Natural killer cell (primary cell): Measurements from ENCODE around the gene KRT76. TPM values are rescaled to one million over a fixed set of nuclear protein-coding genes. Genes with fewer than 3 reads are reported as not detected.

Experiments
- ATAC-seq, 3 donors: fragments of 150-1000 bp in 2 of 3; fragments of 200-7000 bp in 1 of 3; cut with Tn5 transposase; 1 replicate in 1 of 3; 2 replicates in 2 of 3; pipeline ENCODE4 v1.10.0; 2021; ENCODE audit warnings: mild to moderate bottlenecking in 2 of 3, moderate library complexity in 2 of 3
- DNase-seq, 2 donors: peaks; one replicate each; pipeline versions ENCODE4 v3.0.0 to v3.0.0-alpha.2; 2013 to 2021; ENCODE audit warnings: mixed read lengths in 1 of 2
- H3K27ac ChIP-seq: one replicate; pipeline ENCODE4 v1.5.1; 2013; ENCODE audit warnings: mild to moderate bottlenecking, low read length
- H3K27me3 ChIP-seq: one replicate; pipeline ENCODE4 v1.6.1; 2013; ENCODE audit warnings: low read length; ENCODE audit not compliant: control insufficient read depth, insufficient read depth
- H3K36me3 ChIP-seq: one replicate; pipeline ENCODE4 v1.6.1; 2013; ENCODE audit warnings: low read length; ENCODE audit not compliant: control insufficient read depth, insufficient read depth
- H3K4me1 ChIP-seq: one replicate; pipeline ENCODE4 v1.6.1; 2013; ENCODE audit warnings: low read length; ENCODE audit not compliant: control insufficient read depth, insufficient read depth
- H3K4me3 ChIP-seq: one replicate; pipeline ENCODE4 v1.5.1; 2013; ENCODE audit warnings: low read length
- H3K9me3 ChIP-seq: one replicate; pipeline ENCODE4 v1.6.1; 2013; ENCODE audit warnings: low read length; ENCODE audit not compliant: control insufficient read depth, insufficient read depth
- H3K27ac Mint-ChIP-seq, 2 donors: one replicate each; pipeline ENCODE4 v1.8.0; 2022; ENCODE audit warnings: mild to moderate bottlenecking in 2 of 2, mixed read lengths in 2 of 2, moderate library complexity in 1 of 2
- H3K27me3 Mint-ChIP-seq, 2 donors: one replicate each; pipeline ENCODE4 v1.8.0; 2022; ENCODE audit warnings: low read depth in 2 of 2, mixed read lengths in 2 of 2
- H3K36me3 Mint-ChIP-seq: one replicate; pipeline ENCODE4 v1.8.0; 2022; ENCODE audit warnings: mixed read lengths
- H3K4me1 Mint-ChIP-seq, 2 donors: one replicate each; pipeline ENCODE4 v1.8.0; 2022; ENCODE audit warnings: mixed read lengths in 2 of 2
- H3K4me3 Mint-ChIP-seq: one replicate; pipeline ENCODE4 v1.8.0; 2022; ENCODE audit warnings: mild to moderate bottlenecking, moderate library complexity, mixed read lengths
- H3K9me3 Mint-ChIP-seq, 2 donors: one replicate each; pipeline ENCODE4 v1.8.0; 2022; ENCODE audit warnings: mixed read lengths in 2 of 2
- CTCF ChIP-seq: fragments of 200-600 bp; IDR thresholded peaks from one replicate; pipeline ENCODE4 v1.8.0; 2022; ENCODE audit warnings: antibody characterized with exemption
- whole genome bisulfite sequencing: methylation state at CpG from one replicate; pipeline ENCODE4 v1.1.7; 2013; ENCODE audit warnings: missing lambda C conversion rate; ENCODE audit not compliant: insufficient coverage; 5-methylcytosine and 5-hydroxymethylcytosine counted together
- intact Hi-C: fragments of 100-400 bp; cut with micrococcal nuclease; formaldehyde crosslinking; loops from one replicate; pipeline ENCODE4 v1.14.2; 2022
- total RNA-seq, 4 donors: library from RNA; stranded (reverse); fragments of 120-200 nt in 1 of 4; gene quantifications; one replicate each; pipeline versions ENCODE4 v1.2.3 to v1.2.4, GENCODE V29; 2013 to 2022

KRT76 gene
- total RNA-seq, 3 donors from 2014 or later (not counting 1 experiment from before 2014, with no cell fraction given), result not detected

GRCh38 chr12:52730793-52731192 is 46.4 kb downstream of the KRT76 start:
- Mint-ChIP-seq H3K9me3 (no peaks in the 10 kb centered on the region), H3K4me3 (no peak overlapping the region), H3K27me3 (peaks cover 20 to 33% of the 10 kb centered on the region in 2 donors), H3K27ac (no peak overlapping the region), H3K4me1 (no peaks in the 10 kb centered on the region), H3K36me3 (no peaks in the 10 kb centered on the region)
- whole genome bisulfite sequencing, result 46% methylated on average over 2 of the region's 2 CpGs
- Histone ChIP-seq H3K9me3 (no peaks in the 10 kb centered on the region), H3K36me3 (no peaks in the 10 kb centered on the region), H3K4me1 (no peaks in the 10 kb centered on the region), H3K4me3 (no peak overlapping the region), H3K27ac (no peak overlapping the region), H3K27me3 (no peaks in the 10 kb centered on the region)
- TF ChIP-seq CTCF, result no peak
- intact Hi-C loops, result no loop called here
- no peak for DNase-seq
- no peak for ATAC-seq

DNA sequence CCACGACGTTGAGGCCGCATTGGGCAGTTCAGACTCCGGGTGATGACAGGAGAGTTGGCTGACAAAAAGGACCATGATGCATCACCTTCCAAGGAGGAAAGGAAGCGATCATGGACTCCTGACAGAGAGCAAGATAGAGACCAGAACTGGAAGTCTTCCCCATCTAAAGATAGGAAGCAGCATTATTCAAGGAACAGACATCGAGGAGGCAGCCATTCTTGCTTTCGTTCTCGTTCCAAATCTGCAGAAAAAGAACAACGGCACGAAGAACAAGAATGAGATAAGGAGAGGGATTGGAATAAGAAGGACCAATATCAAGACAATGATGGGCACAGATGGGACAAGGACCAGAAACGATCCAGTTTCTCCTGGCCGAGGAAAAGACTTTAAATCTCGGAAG is 46.8 kb downstream of the KRT76 start:
- H3K9me3 Mint-ChIP-seq, result no peaks in the 10 kb centered on the region
- 89% methylated on average over 13 of the region's 13 CpGs for WGBS
- H3K9me3 ChIP-seq, result no peaks in the 10 kb centered on the region

GRCh38 chr12:52729147-52729546 is 48.0 kb downstream of the KRT76 start:
- 87% methylated on average over 10 of the region's 10 CpGs for WGBS
- H3K27me3 ChIP-seq, result no peaks in the 10 kb centered on the region
- no peaks in the 10 kb centered on the region for H3K9me3 Mint-ChIP-seq
- intact Hi-C loops, result no loop called here
- no peak overlapping the region for H3K4me3 ChIP-seq
- H3K27me3 Mint-ChIP-seq, result peaks cover 20 to 28% of the 10 kb centered on the region in 2 donors
- H3K9me3 ChIP-seq, result no peaks in the 10 kb centered on the region
- ATAC-seq (no peak), DNase-seq (no peak)
- H3K4me1 Mint-ChIP-seq, result no peaks in the 10 kb centered on the region
- H3K27ac ChIP-seq, result no peak overlapping the region
- H3K4me3 Mint-ChIP-seq, result no peak overlapping the region
- H3K27ac Mint-ChIP-seq, result no peak overlapping the region
- H3K36me3 Mint-ChIP-seq, result no peaks in the 10 kb centered on the region
- no peaks in the 10 kb centered on the region for H3K36me3 ChIP-seq
- TF ChIP-seq CTCF, result no peak
- no peaks in the 10 kb centered on the region for H3K4me1 ChIP-seq

More for the DNA sequence above, 46.8 kb downstream of the KRT76 start:
- H3K4me1 Mint-ChIP-seq, result no peaks in the 10 kb centered on the region
- intact Hi-C loops, result no loop called here
- no peak for TF ChIP-seq CTCF
- no peak for ATAC-seq
- H3K27ac Mint-ChIP-seq, result no peak overlapping the region
- no peak for DNase-seq
- no peak overlapping the region for H3K4me3 ChIP-seq
- no peaks in the 10 kb centered on the region for H3K36me3 ChIP-seq
- no peaks in the 10 kb centered on the region for H3K27me3 ChIP-seq
- no peaks in the 10 kb centered on the region for H3K4me1 ChIP-seq
- no peak overlapping the region for H3K27ac ChIP-seq
- H3K4me3 Mint-ChIP-seq, result no peak overlapping the region
- no peaks in the 10 kb centered on the region for H3K36me3 Mint-ChIP-seq
- H3K27me3 Mint-ChIP-seq, result peaks cover 20 to 33% of the 10 kb centered on the region in 2 donors

DNA sequence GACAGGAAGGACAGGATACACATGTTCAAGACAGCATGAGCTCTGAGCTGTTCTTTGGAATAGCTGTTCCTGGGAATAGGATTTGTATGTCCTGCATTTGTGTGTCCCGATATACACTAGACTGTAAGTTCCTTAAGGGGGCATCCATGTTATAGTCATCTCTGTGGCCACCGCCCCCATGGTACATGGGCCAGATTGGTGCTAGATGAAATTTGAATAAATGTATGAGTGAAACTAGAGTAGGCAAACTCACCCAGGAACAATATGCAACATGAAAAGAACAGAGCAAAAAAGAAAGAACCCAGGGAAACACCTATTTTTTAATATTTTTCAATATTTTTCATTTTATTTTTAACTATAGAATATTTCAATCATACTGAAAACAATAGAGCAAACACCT is 48.8 kb downstream of the KRT76 start:
- Histone ChIP-seq H3K27ac (no peak overlapping the region), H3K9me3 (no peaks in the 10 kb centered on the region), H3K27me3 (no peaks in the 10 kb centered on the region), H3K36me3 (no peaks in the 10 kb centered on the region), H3K4me1 (no peaks in the 10 kb centered on the region), H3K4me3 (no peak overlapping the region)
- Mint-ChIP-seq H3K27ac (no peak overlapping the region), H3K4me3 (no peak overlapping the region), H3K36me3 (no peaks in the 10 kb centered on the region), H3K9me3 (no peaks in the 10 kb centered on the region), H3K27me3 (peaks cover 20 to 23% of the 10 kb centered on the region in 2 donors), H3K4me1 (no peaks in the 10 kb centered on the region)
- ATAC-seq (no peak), DNase-seq (no peak)
- 90% methylated on average over 2 of the region's 2 CpGs for WGBS
- no peak for TF ChIP-seq CTCF
- intact Hi-C loops, result no loop called here
